Activated T-helper 1 cell treated with Interleukin-2 at 50 U/mL for 16 hours (primary cell): Measurements from ENCODE around the gene DUOX2.
A peak's percentile ranks its signal among the peaks of the same experiment; 100 is the strongest.

Experiments used
- DNase-seq: peaks from one replicate; pipeline ENCODE4 v3.0.0-alpha.2; 2020; ENCODE audit warnings: low read depth

The DUOX2 gene

GRCh38 chr15:45114076-45114750 is at the start of gene DUOX2, which contains the start of gene DUOXA2:
DUOX2 (minus strand) TSS chr15:45114172; CDS start chr15:45113411, 761 bp downstream.
DUOXA2 (plus strand) TSS chr15:45114326; CDS start chr15:45114606, 280 bp downstream.
- DNase-seq, result no peak

- DNase-seq, result no peak
These were observed 49.5 kb upstream of the DUOX2 start for GRCh38 chr15:45163508-45163856.

DNA sequence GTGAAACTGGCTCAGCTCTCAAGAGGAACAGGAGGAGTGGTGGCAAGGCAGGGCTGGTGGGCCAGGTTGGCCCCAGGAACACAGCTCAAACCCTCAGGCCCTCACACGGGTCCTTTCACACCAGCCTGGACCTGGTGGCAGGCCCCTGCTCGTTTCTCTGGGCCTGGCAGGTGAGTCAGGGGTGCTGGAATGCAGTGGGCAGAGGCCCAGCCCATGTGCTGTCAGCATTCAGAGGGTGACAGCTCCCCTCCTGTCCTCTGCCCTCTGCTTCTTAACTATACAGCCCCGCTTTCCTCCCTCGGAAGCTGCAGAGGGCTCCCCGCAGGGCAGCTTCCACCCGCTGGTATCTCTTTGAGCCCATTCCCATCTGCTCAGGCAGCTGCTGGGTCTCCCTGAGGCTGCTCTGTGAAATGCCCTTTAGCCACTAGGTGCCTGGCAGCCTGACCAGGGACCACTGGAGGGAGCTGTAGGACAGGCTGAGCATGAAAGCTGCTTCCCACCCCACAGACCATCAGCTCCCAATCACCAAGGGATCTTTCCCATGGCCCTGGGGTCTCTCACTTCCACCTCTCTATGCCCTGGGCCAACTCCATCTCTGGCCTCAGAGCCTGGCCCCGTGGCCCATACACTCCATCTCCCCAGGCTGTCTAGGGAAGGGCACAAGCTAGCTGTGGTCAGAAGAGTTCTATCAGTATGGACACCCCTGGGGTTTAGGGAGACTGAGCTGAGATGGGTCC is 49.0 kb upstream of the DUOX2 start:
- peak; percentile 37 for DNase-seq

DNA sequence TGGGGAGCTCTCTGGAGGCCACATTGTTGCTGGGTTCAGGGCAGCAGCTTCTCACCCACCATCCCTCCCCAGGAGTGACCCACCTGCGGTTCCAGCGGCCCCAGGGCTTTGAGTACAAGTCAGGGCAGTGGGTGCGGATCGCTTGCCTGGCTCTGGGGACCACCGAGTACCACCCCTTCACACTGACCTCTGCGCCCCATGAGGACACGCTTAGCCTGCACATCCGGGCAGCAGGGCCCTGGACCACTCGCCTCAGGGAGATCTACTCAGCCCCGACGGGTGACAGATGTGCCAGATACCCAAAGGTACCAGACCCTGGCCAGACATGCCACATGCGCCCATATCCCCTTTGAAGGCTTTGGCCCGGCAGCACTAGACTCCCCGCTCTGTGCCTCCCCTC is 47.7 kb upstream of the DUOX2 start:
- no peak for DNase-seq

DNA sequence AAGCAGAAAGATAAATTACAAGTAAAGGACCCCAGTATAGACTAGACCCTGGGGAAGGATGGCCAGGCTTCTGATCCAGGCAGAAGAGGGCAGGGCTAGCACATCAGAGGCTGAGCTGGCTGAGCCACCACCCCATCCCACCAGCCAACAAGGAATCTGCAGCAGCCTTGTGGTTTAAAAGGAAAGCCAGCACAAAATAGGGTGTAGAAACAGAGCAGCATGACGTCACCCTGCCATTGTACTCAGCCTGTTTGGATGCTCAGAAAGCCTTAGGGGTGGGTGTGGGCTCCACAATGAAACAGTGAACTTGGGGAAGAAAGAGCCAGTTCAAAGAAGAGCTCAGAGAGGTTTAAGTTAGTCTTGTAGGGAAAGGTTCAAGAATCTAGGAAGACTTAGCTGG is 44.0 kb upstream of the DUOX2 start:
- no peak for DNase-seq

DNA sequence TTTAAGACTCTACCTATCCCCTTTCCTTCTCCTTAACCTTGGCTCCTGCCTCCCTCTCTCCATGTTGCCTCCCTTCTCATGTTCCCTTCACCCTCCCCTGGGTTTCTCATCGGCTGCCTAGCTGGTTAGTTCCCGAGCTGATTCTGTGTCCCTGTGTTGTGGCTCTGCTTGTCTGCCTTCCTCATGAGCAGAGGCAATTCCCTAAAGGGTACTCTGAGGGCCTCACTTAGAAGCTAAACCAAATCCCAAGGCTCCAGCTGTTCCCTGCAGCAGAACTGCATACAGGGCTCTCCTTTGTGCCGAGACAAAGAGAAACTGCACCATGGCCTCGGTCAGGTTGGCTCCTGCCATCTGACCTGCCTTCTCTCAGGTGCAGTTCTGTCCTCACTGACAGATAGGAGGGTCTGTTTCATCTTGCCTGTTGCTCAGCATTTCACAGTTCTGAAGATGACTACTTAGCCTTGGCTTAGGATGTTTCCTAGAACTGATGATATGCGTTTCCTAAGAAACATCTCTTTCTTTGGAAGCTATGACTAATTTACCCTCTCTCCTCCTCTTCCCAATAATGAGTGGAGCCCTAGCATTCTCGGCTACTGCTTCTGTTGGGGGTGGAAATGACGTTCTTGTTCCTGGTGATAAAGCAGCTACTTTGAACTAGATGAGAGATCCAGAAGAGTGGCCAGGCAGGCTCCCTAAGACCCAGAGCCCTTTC is 42.9 kb upstream of the DUOX2 start:
- no peak for DNase-seq

DNA sequence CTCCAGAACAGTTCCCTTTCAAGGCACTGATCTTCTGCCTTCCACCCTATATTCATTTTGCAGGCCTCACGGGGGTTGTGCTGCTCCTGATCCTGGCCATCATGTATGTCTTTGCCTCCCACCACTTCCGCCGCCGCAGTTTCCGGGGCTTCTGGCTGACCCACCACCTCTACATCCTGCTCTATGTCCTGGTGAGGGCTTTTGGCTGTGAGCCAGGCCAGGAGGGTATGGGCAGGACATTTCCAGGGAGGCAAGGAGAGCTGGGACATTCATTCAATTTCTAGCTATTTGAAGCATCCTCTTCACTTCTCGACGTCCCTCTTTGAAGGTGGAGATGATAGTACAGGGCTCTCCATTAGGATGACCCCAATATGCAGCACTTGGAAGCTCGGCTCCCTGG is 41.8 kb upstream of the DUOX2 start:
- no peak for DNase-seq

- no peak for DNase-seq
These were observed 38.2 kb upstream of the DUOX2 start for GRCh38 chr15:45151998-45152828.

GRCh38 chr15:45150997-45151396 is 37.0 kb upstream of the DUOX2 start:
- no peak for DNase-seq

DNA sequence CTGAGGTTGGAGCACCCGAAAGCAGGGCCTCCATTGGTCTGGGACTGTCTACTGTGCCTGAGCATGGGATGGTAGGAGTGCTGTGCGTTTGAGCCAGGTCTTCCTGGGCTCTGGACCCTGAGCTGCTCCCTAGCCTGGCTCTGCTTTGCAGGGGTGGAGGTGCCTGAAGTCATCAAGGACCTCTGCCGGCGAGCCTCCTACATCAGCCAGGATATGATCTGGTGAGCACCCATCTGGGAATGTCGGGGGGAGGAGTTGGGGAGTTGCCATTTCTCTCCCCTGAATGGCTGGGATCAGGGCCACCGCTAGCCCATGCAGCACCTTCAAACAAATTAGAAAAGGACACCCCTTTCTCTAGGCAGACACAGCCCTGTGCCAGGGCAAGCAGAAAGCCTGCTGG is 36.5 kb upstream of the DUOX2 start:
- DNase-seq, result no peak

- no peak for DNase-seq
These were observed 35.1 kb upstream of the DUOX2 start for GRCh38 chr15:45149060-45149459.

DNA sequence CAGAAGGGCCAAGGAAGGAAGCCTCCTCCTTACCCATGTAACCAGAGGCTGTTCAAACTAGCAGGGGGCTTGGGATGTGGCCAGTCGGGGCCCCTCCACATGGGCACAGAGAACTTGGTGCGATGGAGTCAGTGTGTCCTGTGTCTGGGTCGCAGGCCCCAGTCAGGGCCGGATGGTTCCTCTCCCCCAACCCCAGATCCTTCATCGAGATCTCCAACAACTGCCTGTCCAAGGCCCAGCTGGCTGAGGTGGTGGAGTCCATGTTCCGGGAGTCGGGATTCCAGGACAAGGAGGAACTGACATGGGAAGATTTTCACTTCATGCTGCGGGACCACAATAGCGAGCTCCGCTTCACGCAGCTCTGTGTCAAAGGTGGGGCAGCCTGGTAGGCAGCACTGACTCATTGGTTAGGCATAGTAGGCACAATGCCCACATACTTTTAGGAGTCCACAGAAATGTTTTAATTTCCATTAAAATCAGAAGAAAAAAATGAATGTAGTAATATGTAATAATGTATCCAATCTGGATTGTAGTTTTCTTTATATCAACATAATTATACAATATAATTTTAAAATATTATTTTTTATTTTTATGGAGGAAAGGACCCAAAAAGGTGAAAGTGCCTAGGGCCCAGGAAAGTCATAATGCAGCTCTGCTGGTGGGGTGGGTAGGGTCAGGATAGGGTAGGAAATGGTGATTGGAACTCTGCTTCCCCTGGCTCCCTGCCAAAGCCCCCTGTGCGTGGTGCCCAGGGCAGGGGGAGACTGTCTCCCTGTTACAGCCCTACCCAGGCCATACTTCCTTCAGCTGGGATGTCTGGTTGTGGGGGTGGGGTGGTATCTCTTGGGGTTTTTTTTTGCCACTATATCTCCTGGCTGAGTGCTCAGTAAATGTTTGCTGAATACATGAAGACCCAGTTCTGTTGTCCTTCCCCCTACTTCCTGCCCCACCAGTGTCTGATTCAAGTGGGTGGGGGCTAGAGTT is 34.4 kb upstream of the DUOX2 start:
- DNase-seq, result no peak

DNA sequence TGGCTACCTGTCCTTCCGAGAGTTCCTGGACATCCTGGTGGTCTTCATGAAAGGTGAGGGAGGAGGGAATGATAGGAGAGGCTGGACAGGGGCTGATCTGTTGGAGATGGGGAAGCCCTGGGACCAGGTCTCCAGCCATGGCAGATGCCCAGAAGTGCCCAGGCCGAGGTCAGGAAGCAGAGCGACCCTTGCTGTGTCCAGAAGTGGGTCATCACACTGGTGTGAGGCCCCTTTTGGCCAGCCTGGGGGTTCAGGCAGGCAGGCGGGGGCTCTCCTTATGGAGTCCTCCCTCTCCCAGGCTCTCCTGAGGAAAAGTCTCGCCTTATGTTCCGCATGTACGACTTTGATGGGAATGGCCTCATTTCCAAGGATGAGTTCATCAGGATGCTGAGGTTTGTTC is 33.6 kb upstream of the DUOX2 start:
- DNase-seq, result no peak

GRCh38 chr15:45146405-45146804 is 32.4 kb upstream of the DUOX2 start:
- no peak for DNase-seq

- no peak for DNase-seq
These were observed 30.8 kb upstream of the DUOX2 start for GRCh38 chr15:45144775-45145174.

DNA sequence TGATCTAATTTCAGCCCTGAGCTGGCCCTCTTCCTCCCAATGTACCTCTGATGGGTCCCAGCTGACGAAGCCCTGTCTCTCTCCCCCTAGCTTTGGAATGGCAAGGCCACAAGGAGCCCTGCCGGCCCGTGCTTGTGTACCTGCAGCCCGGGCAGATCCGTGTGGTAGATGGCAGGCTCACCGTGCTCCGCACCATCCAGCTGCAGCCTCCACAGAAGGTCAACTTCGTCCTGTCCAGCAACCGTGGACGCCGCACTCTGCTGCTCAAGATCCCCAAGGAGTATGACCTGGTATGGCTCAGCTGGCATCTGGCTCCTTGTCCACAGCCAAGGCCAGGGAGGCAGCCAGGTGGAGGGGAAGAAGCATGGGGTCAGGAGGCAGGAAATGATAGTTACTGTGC is 30.0 kb upstream of the DUOX2 start:
- DNase-seq, result no peak

DNA sequence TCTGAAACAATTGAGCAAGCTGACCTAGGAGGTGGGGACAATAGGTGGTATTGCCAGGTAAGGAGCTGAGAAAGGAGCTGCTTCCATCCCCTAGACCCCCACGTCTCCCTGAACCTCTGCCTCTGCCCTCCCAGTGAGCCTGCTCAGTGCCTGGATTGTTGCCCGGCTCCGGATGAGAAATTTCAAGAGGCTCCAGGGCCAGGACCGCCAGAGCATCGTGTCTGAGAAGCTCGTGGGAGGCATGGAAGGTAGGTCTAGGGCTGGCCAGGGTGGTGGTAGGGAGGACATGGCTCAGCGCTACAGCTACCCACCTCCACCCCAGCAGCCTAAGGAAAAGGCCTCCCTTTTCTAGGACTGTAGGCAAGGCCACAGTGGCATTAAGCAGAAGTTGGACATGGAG is 29.1 kb upstream of the DUOX2 start:
- DNase-seq, result no peak

GRCh38 chr15:45141386-45141785 is 27.4 kb upstream of the DUOX2 start:
- DNase-seq, result no peak

DNA sequence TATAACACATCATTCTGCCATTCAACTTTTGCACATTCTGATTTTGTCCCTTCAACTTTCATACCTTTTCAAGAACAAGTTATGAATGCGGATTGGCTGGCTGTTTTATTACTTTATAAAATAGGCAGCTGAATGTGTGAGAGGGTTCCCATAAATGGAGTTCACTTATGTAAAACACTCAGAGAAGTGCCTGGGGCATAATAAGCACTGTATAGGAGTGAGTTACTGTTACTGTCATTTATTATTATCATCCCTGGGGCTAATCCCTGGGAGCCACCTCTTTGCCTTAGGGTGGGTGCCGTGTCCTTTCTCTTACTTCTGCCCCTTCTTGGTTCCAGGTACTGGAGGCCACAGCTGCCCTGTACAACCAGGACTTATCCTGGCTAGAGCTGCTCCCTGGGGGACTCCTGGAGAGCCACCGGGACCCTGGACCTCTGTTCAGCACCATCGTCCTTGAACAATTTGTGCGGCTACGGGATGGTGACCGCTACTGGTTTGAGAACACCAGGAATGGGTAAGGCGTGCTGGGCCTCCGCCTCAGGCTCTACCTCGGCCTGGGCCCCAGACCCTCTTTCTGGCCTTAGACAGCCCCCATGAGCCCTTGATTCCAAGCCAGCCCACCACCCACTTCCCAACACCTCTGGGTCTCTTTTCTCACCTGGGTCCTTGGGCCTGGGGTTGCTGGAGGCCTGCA is 26.7 kb upstream of the DUOX2 start:
- no peak for DNase-seq

DNA sequence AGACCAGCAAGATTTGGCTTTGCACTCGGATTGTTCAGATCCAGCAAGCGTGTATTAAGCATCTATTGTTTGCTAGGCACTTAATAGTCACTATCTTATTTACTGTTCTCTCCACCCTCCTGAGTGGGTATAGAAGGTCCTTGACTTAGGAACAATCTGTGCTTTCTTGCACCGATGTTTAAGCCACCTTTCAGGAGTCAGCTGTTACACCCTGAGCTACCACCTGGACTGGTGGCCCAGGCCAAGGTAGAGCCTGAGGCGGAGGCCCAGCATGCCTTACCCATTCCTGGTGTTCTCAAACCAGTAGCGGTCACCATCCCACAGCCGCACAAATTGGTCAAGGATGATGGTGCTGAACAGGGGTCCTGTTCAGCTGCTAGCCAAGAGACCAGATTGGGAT is 25.8 kb upstream of the DUOX2 start:
- DNase-seq, result no peak
